Mesodermal cell (in vitro differentiated cells): ENCODE data around the gene DICER1. TPM values are rescaled to one million over a fixed set of nuclear protein-coding genes. Genes with fewer than 3 reads are reported as not detected.
"Not testable (repeated sequence)": the region's sequence is repeated elsewhere in the genome, so short reads cannot be mapped to it uniquely, and the experiment has no call there.

ENCODE experiments used
- H3K27ac ChIP-seq: 2 replicates; pipeline ENCODE4 v1.7.0; 2013; ENCODE audit warnings: mild to moderate bottlenecking, low read depth, low read length, moderate library complexity; ENCODE audit not compliant: severe bottlenecking
- H3K36me3 ChIP-seq: 2 replicates; pipeline ENCODE4 v1.7.1; 2013; ENCODE audit warnings: mild to moderate bottlenecking, low read length, moderate library complexity; ENCODE audit not compliant: control insufficient read depth, insufficient read depth
- H3K4me1 ChIP-seq: one replicate; pipeline ENCODE4 v1.7.1; 2013; ENCODE audit warnings: mild to moderate bottlenecking, low read length; ENCODE audit not compliant: insufficient read depth, control insufficient read depth, poor library complexity, severe bottlenecking
- H3K4me3 ChIP-seq: 2 replicates; pipeline ENCODE4 v1.7.0; 2013; ENCODE audit warnings: low read length, control low read depth, mild to moderate bottlenecking; ENCODE audit not compliant: insufficient read depth, poor library complexity, severe bottlenecking; ENCODE audit errors: extremely low read depth
- H3K9me3 ChIP-seq: 2 replicates; pipeline ENCODE4 v1.7.1; 2013; ENCODE audit warnings: mild to moderate bottlenecking, low read length, moderate library complexity; ENCODE audit not compliant: control insufficient read depth
- WGBS, 2 experiments: methylation state at CpG; one replicate each; pipeline ENCODE4 v1.1.5; 2013; ENCODE audit warnings: missing lambda C conversion rate in 2 of 2; ENCODE audit not compliant: insufficient coverage in 2 of 2; 5-methylcytosine and 5-hydroxymethylcytosine counted together
- polyA plus RNA-seq, 2 experiments: library from polyadenylated mRNA; stranded (reverse); fragments of 50-300 nt; gene quantifications; one replicate each; pipeline ENCODE4 v1.2.3, GENCODE V29; 2013

DICER1 gene
- polyA plus RNA-seq (2013, experiment 1 of 2) = 38.8 TPM
- polyA plus RNA-seq (2013, experiment 2 of 2) = 41.5 TPM

GRCh38 chr14:95157327-95158189 is at the start of gene DICER1:
DICER1 (minus strand) TSS chr14:95157529; CDS start chr14:95133458, 24,071 bp downstream.
- Histone ChIP-seq H3K27ac (peak within 1 kb of the TSS; percentile 83), H3K36me3 (peaks cover 15% of the 10 kb centered on the region), H3K4me3 (peak within 1 kb of the TSS; percentile 83), H3K4me1 (peaks cover 4% of the 10 kb centered on the region), H3K9me3 (no peaks in the 10 kb centered on the region)
- WGBS, 2 experiments = 0% methylated on average over 41 to 61 of the region's 77 CpGs

- Histone ChIP-seq H3K4me3 (no peak overlapping the region), H3K4me1 (peaks cover 2% of the 10 kb centered on the region), H3K27ac (no peak overlapping the region), H3K36me3 (no peaks in the 10 kb centered on the region), H3K9me3 (peaks cover 7% of the 10 kb centered on the region)
- 89 to 100% methylated on average over 1 to 2 of the region's 2 CpGs for WGBS, 2 experiments
Measured at GRCh38 chr14:95206534-95206933, 49.2 kb upstream of the DICER1 start.

GRCh38 chr14:95204705-95205104 is 47.4 kb upstream of the DICER1 start:
- peaks cover 8% of the 10 kb centered on the region for H3K9me3 ChIP-seq
- H3K27ac ChIP-seq = no peak overlapping the region
- H3K4me1 ChIP-seq = peaks cover 2% of the 10 kb centered on the region
- no peak overlapping the region for H3K4me3 ChIP-seq
- no peaks in the 10 kb centered on the region for H3K36me3 ChIP-seq
- 80 to 86% methylated on average over 1 of the region's 2 CpGs for WGBS, 2 experiments

GRCh38 chr14:95201745-95202144 is 44.4 kb upstream of the DICER1 start:
- not testable (repeated sequence) for H3K36me3 ChIP-seq, H3K4me3 ChIP-seq, H3K9me3 ChIP-seq, H3K4me1 ChIP-seq, H3K27ac ChIP-seq
- WGBS, 2 experiments = 100% methylated on average over 1 of the region's 2 CpGs; no CpG with 5 or more reads in 1 of the 2 experiments

GRCh38 chr14:95200404-95200803 is 43.1 kb upstream of the DICER1 start:
- H3K27ac ChIP-seq = no peak overlapping the region
- H3K4me1 ChIP-seq = no peaks in the 10 kb centered on the region
- H3K4me3 ChIP-seq = no peak overlapping the region
- WGBS, 2 experiments = 80 to 95% methylated on average over 6 of the region's 7 CpGs
- H3K36me3 ChIP-seq = no peaks in the 10 kb centered on the region
- H3K9me3 ChIP-seq = peaks cover 8% of the 10 kb centered on the region

- H3K4me1 ChIP-seq = no peaks in the 10 kb centered on the region
- H3K36me3 ChIP-seq = no peaks in the 10 kb centered on the region
- 63 to 68% methylated on average over 6 to 8 of the region's 8 CpGs for WGBS, 2 experiments
- H3K9me3 ChIP-seq = peaks cover 3% of the 10 kb centered on the region
- no peak overlapping the region for H3K4me3 ChIP-seq
- no peak overlapping the region for H3K27ac ChIP-seq
Measured at GRCh38 chr14:95199298-95199983, 42.1 kb upstream of the DICER1 start.

- WGBS, 2 experiments = 88 to 90% methylated on average over 5 to 9 of the region's 9 CpGs
- H3K27ac ChIP-seq = no peak overlapping the region
Measured at GRCh38 chr14:95198320-95198719, 41.0 kb upstream of the DICER1 start.

GRCh38 chr14:95197551-95197950 is 40.2 kb upstream of the DICER1 start:
- Histone ChIP-seq H3K36me3 (no peaks in the 10 kb centered on the region), H3K27ac (no peak overlapping the region), H3K4me1 (no peaks in the 10 kb centered on the region), H3K4me3 (no peak overlapping the region), H3K9me3 (peaks cover 3% of the 10 kb centered on the region)
- 88 to 89% methylated on average over 8 of the region's 8 CpGs for WGBS, 2 experiments

More at GRCh38 chr14:95198320-95198719, 41.0 kb upstream of the DICER1 start:
- no peak overlapping the region for H3K4me3 ChIP-seq
- peaks cover 3% of the 10 kb centered on the region for H3K9me3 ChIP-seq
- no peaks in the 10 kb centered on the region for H3K36me3 ChIP-seq
- no peaks in the 10 kb centered on the region for H3K4me1 ChIP-seq

- 57 to 100% methylated on average over 1 of the region's 2 CpGs for WGBS, 2 experiments
- Histone ChIP-seq H3K36me3 (no peaks in the 10 kb centered on the region), H3K27ac (no peak overlapping the region), H3K9me3 (peaks cover 3% of the 10 kb centered on the region), H3K4me3 (no peak overlapping the region), H3K4me1 (no peaks in the 10 kb centered on the region)
Measured at GRCh38 chr14:95196826-95197545, 39.7 kb upstream of the DICER1 start.

GRCh38 chr14:95196268-95196667 is 38.9 kb upstream of the DICER1 start:
- no peaks in the 10 kb centered on the region for H3K9me3 ChIP-seq
- no peak overlapping the region for H3K27ac ChIP-seq
- no peaks in the 10 kb centered on the region for H3K4me1 ChIP-seq
- no peaks in the 10 kb centered on the region for H3K36me3 ChIP-seq
- 77 to 91% methylated on average over 3 to 4 of the region's 5 CpGs for WGBS, 2 experiments
- no peak overlapping the region for H3K4me3 ChIP-seq
